CD4-positive, alpha-beta T cell treated with Interleukin-21 for 1 hour (primary cell): ENCODE measurements around the gene COPG1.

Experiments
- DNase-seq: peaks from one replicate; pipeline ENCODE4 v3.0.0-alpha.2; 2020

Gene COPG1

GRCh38 chr3:129280183-129280582 is 30.8 kb downstream of the COPG1 start:
- no peak for DNase-seq

- DNase-seq = no peak
These were observed 32.3 kb downstream of the COPG1 start for GRCh38 chr3:129281726-129282125.

GRCh38 chr3:129282727-129283327 is 33.4 kb downstream of the COPG1 start:
- DNase-seq = peak; percentile 49

- DNase-seq = no peak
These were observed 36.7 kb downstream of the COPG1 start for GRCh38 chr3:129286081-129286480.

GRCh38 chr3:129288446-129288845 is 39.0 kb downstream of the COPG1 start:
- no peak for DNase-seq

GRCh38 chr3:129289201-129289921 is 40.0 kb downstream of the COPG1 start:
- no peak for DNase-seq

- no peak for DNase-seq
These were observed 42.0 kb downstream of the COPG1 start for GRCh38 chr3:129291236-129291886.

- DNase-seq = no peak
These were observed 45.9 kb downstream of the COPG1 start for GRCh38 chr3:129295286-129295685.

- no peak for DNase-seq
These were observed 54.9 kb downstream of the COPG1 start for GRCh38 chr3:129304146-129304961.

- no peak for DNase-seq
These were observed 55.5 kb downstream of the COPG1 start for GRCh38 chr3:129304962-129305222.

GRCh38 chr3:129305592-129306091 is 56.2 kb downstream of the COPG1 start:
- DNase-seq = peak; percentile 46

GRCh38 chr3:129308636-129309035 is 59.2 kb downstream of the COPG1 start:
- no peak for DNase-seq

- DNase-seq = no peak
These were observed 61.0 kb downstream of the COPG1 start for GRCh38 chr3:129310111-129311011.

- DNase-seq = no peak
These were observed 61.9 kb downstream of the COPG1 start for GRCh38 chr3:129311054-129311902.

- DNase-seq = no peak
These were observed 62.7 kb downstream of the COPG1 start for GRCh38 chr3:129312021-129312639.

GRCh38 chr3:129312671-129313414 is 63.4 kb downstream of the COPG1 start:
- DNase-seq = no peak

- no peak for DNase-seq
These were observed 63.9 kb downstream of the COPG1 start for GRCh38 chr3:129313415-129313664.

- DNase-seq = peak; percentile 25
These were observed 64.4 kb downstream of the COPG1 start for GRCh38 chr3:129313665-129314385.

GRCh38 chr3:129314386-129315222 is 65.2 kb downstream of the COPG1 start:
- peak; percentile 73 for DNase-seq
